ENCODE results near the gene TRPM3.
A peak's percentile ranks its signal among the peaks of the same experiment; 100 is the strongest.
"Not testable (repeated sequence)": the region's sequence is repeated elsewhere in the genome, so short reads cannot be mapped to it uniquely, and the experiment has no call there.

Gene TRPM3

GRCh38 chr9:70749066-70749465 is 372.4 kb downstream of the TRPM3 start:
- DNase-seq (ENCODE audit: low spot score) = no peak

GRCh38 chr9:70747261-70747718 is 374.1 kb downstream of the TRPM3 start:
- DNase-seq (ENCODE audit: low spot score) = no peak

GRCh38 chr9:70746760-70747159 is 374.7 kb downstream of the TRPM3 start:
- no peak for DNase-seq (ENCODE audit: low spot score)

- DNase-seq (ENCODE audit: low spot score) = no peak
Measured at GRCh38 chr9:70746316-70746715, 375.1 kb downstream of the TRPM3 start.

- not testable (repeated sequence) for DNase-seq (ENCODE audit: low spot score)
Measured at GRCh38 chr9:70724794-70725193, 396.6 kb downstream of the TRPM3 start.

GRCh38 chr9:70724025-70724424 is 397.4 kb downstream of the TRPM3 start:
- DNase-seq (ENCODE audit: low spot score) = not testable (repeated sequence)

GRCh38 chr9:70706797-70707196 is 414.6 kb downstream of the TRPM3 start:
- not testable (repeated sequence) for DNase-seq (ENCODE audit: low spot score)

- DNase-seq (ENCODE audit: low spot score) = no peak
Measured at GRCh38 chr9:70701163-70701562, 420.3 kb downstream of the TRPM3 start.

GRCh38 chr9:70696694-70697335 is 424.6 kb downstream of the TRPM3 start:
- no peak for DNase-seq (ENCODE audit: low spot score)

- DNase-seq (ENCODE audit: low spot score) = no peak
Measured at GRCh38 chr9:70694758-70695157, 426.7 kb downstream of the TRPM3 start.

- DNase-seq (ENCODE audit: low spot score) = no peak
Measured at GRCh38 chr9:70693186-70693585, 428.2 kb downstream of the TRPM3 start.

- DNase-seq (ENCODE audit: low spot score) = no peak
Measured at GRCh38 chr9:70692431-70692830, 429.0 kb downstream of the TRPM3 start.

- no peak for DNase-seq (ENCODE audit: low spot score)
Measured at GRCh38 chr9:70688704-70689103, 432.7 kb downstream of the TRPM3 start.

GRCh38 chr9:70683841-70684240 is 437.6 kb downstream of the TRPM3 start:
- DNase-seq (ENCODE audit: low spot score) = no peak

GRCh38 chr9:70682298-70682697 is 439.1 kb downstream of the TRPM3 start:
- DNase-seq (ENCODE audit: low spot score) = no peak

- no peak for DNase-seq (ENCODE audit: low spot score)
Measured at GRCh38 chr9:70679845-70680244, 441.6 kb downstream of the TRPM3 start.

GRCh38 chr9:70678153-70678552 is 443.3 kb downstream of the TRPM3 start:
- DNase-seq (ENCODE audit: low spot score) = no peak

GRCh38 chr9:70677055-70677735 is 444.2 kb downstream of the TRPM3 start:
- no peak for DNase-seq (ENCODE audit: low spot score)

- no peak for DNase-seq (ENCODE audit: low spot score)
Measured at GRCh38 chr9:70675868-70676370, 445.5 kb downstream of the TRPM3 start.

- DNase-seq (ENCODE audit: low spot score) = no peak
Measured at GRCh38 chr9:70673844-70674243, 447.6 kb downstream of the TRPM3 start.

- DNase-seq (ENCODE audit: low spot score) = no peak
Measured at GRCh38 chr9:70672161-70672649, 449.2 kb downstream of the TRPM3 start.

GRCh38 chr9:70668751-70669150 is 452.7 kb downstream of the TRPM3 start:
- peak; percentile 67 for DNase-seq (ENCODE audit: low spot score)

GRCh38 chr9:70658765-70659164 is 462.7 kb downstream of the TRPM3 start:
- DNase-seq (ENCODE audit: low spot score) = no peak

All from Ammon's horn (tissue), 1 donor.